Parathyroid adenoma (tissue), 2 donors: ENCODE data around the gene FMR1NB.

Experiments
- H2AFZ ChIP-seq: fragments of 300-600 bp; sonication (generic); one replicate; pipeline ENCODE4 v1.7.0; 2017; ENCODE audit warnings: antibody characterized with exemption, mild to moderate bottlenecking
- H3K27ac ChIP-seq: fragments of 300-600 bp; sonication (generic); one replicate; pipeline ENCODE4 v1.7.0; 2017
- H3K27me3 ChIP-seq: fragments of 300-600 bp; sonication (generic); one replicate; pipeline ENCODE4 v1.7.0; 2017; ENCODE audit warnings: low read length; ENCODE audit not compliant: control insufficient read depth, insufficient read depth
- H3K36me3 ChIP-seq: fragments of 300-600 bp; sonication (generic); one replicate; pipeline ENCODE4 v1.7.0; 2017; ENCODE audit warnings: low read length; ENCODE audit not compliant: control insufficient read depth, insufficient read depth
- H3K4me1 ChIP-seq: fragments of 300-600 bp; sonication (generic); one replicate; pipeline ENCODE4 v1.7.0; 2017; ENCODE audit warnings: control low read depth
- H3K4me2 ChIP-seq: fragments of 300-600 bp; sonication (generic); one replicate; pipeline ENCODE4 v1.7.0; 2017; ENCODE audit warnings: low read length
- H3K4me3 ChIP-seq: fragments of 300-600 bp; sonication (generic); one replicate; pipeline ENCODE4 v1.7.0; 2017; ENCODE audit warnings: low read depth, low read length
- H3K79me2 ChIP-seq: fragments of 300-600 bp; sonication (generic); one replicate; pipeline ENCODE4 v1.7.0; 2017; ENCODE audit warnings: control low read depth
- H3K9ac ChIP-seq: fragments of 300-600 bp; sonication (generic); one replicate; pipeline ENCODE4 v1.7.0; 2017; ENCODE audit warnings: mild to moderate bottlenecking
- H3K9me3 ChIP-seq: fragments of 300-600 bp; sonication (generic); one replicate; pipeline ENCODE4 v1.7.0; 2017; ENCODE audit warnings: low read length; ENCODE audit not compliant: control insufficient read depth
- CTCF ChIP-seq: fragments of 300-600 bp; sonication (generic); IDR thresholded peaks from one replicate; pipeline ENCODE4 v1.7.0; 2017; ENCODE audit warnings: antibody characterized with exemption, mild to moderate bottlenecking
- donor health status: primary hyperparathyroidism.

FMR1NB gene

GRCh38 chrX:148035380-148035779 lies 54.2 kb downstream of the FMR1NB start:
- Histone ChIP-seq H3K4me2 (no peak overlapping the region), H3K27ac (no peak overlapping the region), H3K27me3 (no peaks in the 10 kb centered on the region), H3K4me3 (no peak overlapping the region), H3K4me1 (no peaks in the 10 kb centered on the region), H3K9me3 (no peaks in the 10 kb centered on the region), H3K79me2 (no peaks in the 10 kb centered on the region), H3K9ac (no peak overlapping the region), H3K36me3 (no peaks in the 10 kb centered on the region), H2AFZ (no peak overlapping the region)
- TF ChIP-seq CTCF = no peak

- no peak overlapping the region for H3K27ac ChIP-seq
- no peak overlapping the region for H3K4me2 ChIP-seq
- no peaks in the 10 kb centered on the region for H3K36me3 ChIP-seq
- H3K4me3 ChIP-seq = no peak overlapping the region
- no peaks in the 10 kb centered on the region for H3K4me1 ChIP-seq
- H2AFZ ChIP-seq = no peak overlapping the region
- no peak for TF ChIP-seq CTCF
- no peak overlapping the region for H3K9ac ChIP-seq
- no peaks in the 10 kb centered on the region for H3K79me2 ChIP-seq
- H3K27me3 ChIP-seq = no peaks in the 10 kb centered on the region
- H3K9me3 ChIP-seq = no peaks in the 10 kb centered on the region
Observed at GRCh38 chrX:148037020-148037419, 55.9 kb downstream of the FMR1NB start.

- H3K9ac ChIP-seq = no peak overlapping the region
- H3K9me3 ChIP-seq = no peaks in the 10 kb centered on the region
- no peaks in the 10 kb centered on the region for H3K36me3 ChIP-seq
- no peak overlapping the region for H3K4me3 ChIP-seq
- H3K27me3 ChIP-seq = no peaks in the 10 kb centered on the region
- TF ChIP-seq CTCF = no peak
- H3K79me2 ChIP-seq = no peaks in the 10 kb centered on the region
- no peak overlapping the region for H3K4me2 ChIP-seq
- H3K27ac ChIP-seq = no peak overlapping the region
- H3K4me1 ChIP-seq = no peaks in the 10 kb centered on the region
- H2AFZ ChIP-seq = no peak overlapping the region
Observed at GRCh38 chrX:148043271-148043855, 62.2 kb downstream of the FMR1NB start.

- H3K36me3 ChIP-seq = no peaks in the 10 kb centered on the region
- H3K27ac ChIP-seq = no peak overlapping the region
- H3K9ac ChIP-seq = no peak overlapping the region
- H3K4me3 ChIP-seq = no peak overlapping the region
- H3K27me3 ChIP-seq = no peaks in the 10 kb centered on the region
- no peak overlapping the region for H3K4me2 ChIP-seq
- H2AFZ ChIP-seq = no peak overlapping the region
- no peak for TF ChIP-seq CTCF
- no peaks in the 10 kb centered on the region for H3K9me3 ChIP-seq
- no peaks in the 10 kb centered on the region for H3K4me1 ChIP-seq
- H3K79me2 ChIP-seq = no peaks in the 10 kb centered on the region
Observed at GRCh38 chrX:148047200-148047599, 66.1 kb downstream of the FMR1NB start.

GRCh38 chrX:148049441-148049840 lies 68.3 kb downstream of the FMR1NB start:
- no peak overlapping the region for H3K9ac ChIP-seq
- H3K4me2 ChIP-seq = no peak overlapping the region
- no peaks in the 10 kb centered on the region for H3K4me1 ChIP-seq
- TF ChIP-seq CTCF = no peak
- no peak overlapping the region for H3K27ac ChIP-seq
- H2AFZ ChIP-seq = no peak overlapping the region
- H3K79me2 ChIP-seq = no peaks in the 10 kb centered on the region
- no peak overlapping the region for H3K4me3 ChIP-seq
- H3K36me3 ChIP-seq = no peaks in the 10 kb centered on the region
- H3K9me3 ChIP-seq = no peaks in the 10 kb centered on the region
- no peaks in the 10 kb centered on the region for H3K27me3 ChIP-seq
